Esophagus muscularis mucosa (tissue), 4 donors: Measurements from ENCODE around the gene UQCRHL. TPM values are rescaled to one million over a fixed set of nuclear protein-coding genes. Genes with fewer than 3 reads are reported as not detected.

Experiments used
- DNase-seq: peaks from one replicate; pipeline ENCODE4 v3.0.0-alpha.2; 2017; ENCODE audit errors: extremely low spot score
- H3K27ac ChIP-seq, 4 donors: fragments of 200-600 bp; sonication (generic); replicated peaks in 1 of 4; 1 replicate in 3 of 4; 2 replicates in 1 of 4; pipeline ENCODE4 v1.5.1; 2016 to 2019; ENCODE audit warnings: mild to moderate bottlenecking in 1 of 4
- H3K27me3 ChIP-seq, 4 donors: fragments of 200-600 bp; sonication (generic); one replicate each; pipeline versions ENCODE4 v1.5.1 to v1.6.0; 2016 to 2019
- H3K36me3 ChIP-seq, 4 donors: fragments of 200-600 bp; sonication (generic); one replicate each; pipeline ENCODE4 v1.5.1; 2016 to 2019
- H3K4me1 ChIP-seq, 4 donors: fragments of 200-600 bp; sonication (generic); one replicate each; pipeline ENCODE4 v1.5.1; 2016 to 2019
- H3K4me3 ChIP-seq, 4 donors: fragments of 200-600 bp; sonication (generic); 1 replicate in 2 of 4; 2 replicates in 2 of 4; pipeline ENCODE4 v1.5.1; 2016 to 2019; ENCODE audit warnings: mild to moderate bottlenecking in 4 of 4, moderate library complexity in 1 of 4
- H3K9me3 ChIP-seq, 4 donors: fragments of 200-600 bp; sonication (generic); 1 replicate in 3 of 4; 2 replicates in 1 of 4; pipeline ENCODE4 v1.5.1; 2016 to 2019
- CTCF ChIP-seq, 3 experiments: fragments of 200-600 bp in 2 of 3; fragments of 450-650 bp in 1 of 3; sonication (generic) in 2 of 3; IDR thresholded peaks; one replicate each; pipeline ENCODE4 v1.5.1; 2017 to 2019; ENCODE audit warnings: antibody characterized with exemption in 3 of 3, mild to moderate bottlenecking in 2 of 3, moderate library complexity in 1 of 3
- EP300 ChIP-seq: sonication (generic); formaldehyde crosslinking; IDR thresholded peaks from one replicate; pipeline ENCODE4 v1.6.1; 2017; ENCODE audit warnings: antibody characterized with exemption
- POLR2A ChIP-seq: fragments of 450-650 bp; IDR thresholded peaks from one replicate; pipeline ENCODE4 v1.6.1; 2017; ENCODE audit warnings: antibody characterized with exemption, moderate library complexity, mild to moderate bottlenecking, low read depth
- POLR2AphosphoS5 ChIP-seq, 2 donors: sonication (generic); formaldehyde crosslinking; IDR thresholded peaks; one replicate each; pipeline ENCODE4 v1.6.1; 2017; ENCODE audit warnings: antibody characterized with exemption in 2 of 2
- WGBS: methylation state at CpG from one replicate; pipeline ENCODE4 v1.1.5; 2018; 5-methylcytosine and 5-hydroxymethylcytosine counted together
- intact Hi-C: fragments of 100-400 bp; cut with DNase I; formaldehyde crosslinking; loops from one replicate; pipeline ENCODE4 v1.15.1; 2023
- total RNA-seq, 4 donors: library from RNA; depleted of rRNA; stranded (reverse); fragments of >200 nt; gene quantifications; one replicate each; pipeline versions ENCODE4 v1.1.0 to v1.2.1, GENCODE V29; 2016

Gene UQCRHL
- total RNA-seq, 4 donors from 2014 or later: 0.52 to 1.3 (median 0.95) TPM

GRCh38 chr1:15777909-15778707, 29.3 kb downstream of the UQCRHL start:
- Histone ChIP-seq H3K4me1 (no peaks in the 10 kb centered on the region), H3K27ac (no peak overlapping the region), H3K27me3 (no peaks in the 10 kb centered on the region), H3K9me3 (no peaks in the 10 kb centered on the region), H3K4me3 (no peak overlapping the region), H3K36me3 (peaks cover 0 to 89% (median 75%) of the 10 kb centered on the region in 4 donors)
- 90% methylated on average over 7 of the region's 7 CpGs for WGBS
- intact Hi-C loops: no loop called here
- no peak for DNase-seq
- no peak for TF ChIP-seq POLR2AphosphoS5 (IDR thresholded peaks at IDR 0.05)
- TF ChIP-seq EP300: no peak
- TF ChIP-seq CTCF (IDR thresholded peaks at IDR 0.05): no peak
- TF ChIP-seq POLR2A: no peak

- no peak for DNase-seq
- TF ChIP-seq POLR2A: no peak
- no peak for TF ChIP-seq CTCF (IDR thresholded peaks at IDR 0.05)
- TF ChIP-seq EP300: no peak
- TF ChIP-seq POLR2AphosphoS5 (IDR thresholded peaks at IDR 0.05): no peak
- 76% methylated on average over 2 of the region's 2 CpGs for WGBS
Measured at GRCh38 chr1:15775706-15776105, 31.7 kb downstream of the UQCRHL start.

GRCh38 chr1:15771836-15772515, 35.5 kb downstream of the UQCRHL start:
- Histone ChIP-seq H3K4me3 (no peak overlapping the region), H3K27ac (no peak overlapping the region), H3K36me3 (peaks cover 27 to 95% (median 81%) of the 10 kb centered on the region in 4 donors), H3K4me1 (no peaks in the 10 kb centered on the region), H3K9me3 (no peaks in the 10 kb centered on the region), H3K27me3 (no peaks in the 10 kb centered on the region)
- TF ChIP-seq EP300 (no peak), POLR2A (no peak), POLR2AphosphoS5 (IDR thresholded peaks at IDR 0.05) (no peak), CTCF (IDR thresholded peaks at IDR 0.05) (no peak)
- WGBS: 59% methylated on average over 6 of the region's 6 CpGs
- DNase-seq: no peak
- intact Hi-C loops: no loop called here

More at GRCh38 chr1:15775706-15776105, 31.7 kb downstream of the UQCRHL start:
- H3K4me3 ChIP-seq: no peak overlapping the region
- no peaks in the 10 kb centered on the region for H3K4me1 ChIP-seq
- H3K9me3 ChIP-seq: no peaks in the 10 kb centered on the region
- no peak overlapping the region for H3K27ac ChIP-seq
- intact Hi-C loops: no loop called here
- H3K36me3 ChIP-seq: peaks cover 18 to 95% (median 83%) of the 10 kb centered on the region in 4 donors
- H3K27me3 ChIP-seq: no peaks in the 10 kb centered on the region

- H3K27ac ChIP-seq: no peak overlapping the region
- H3K4me1 ChIP-seq: no peaks in the 10 kb centered on the region
Measured at GRCh38 chr1:15770313-15770962, 37.0 kb downstream of the UQCRHL start.

More at GRCh38 chr1:15770313-15770962, 37.0 kb downstream of the UQCRHL start:
- Histone ChIP-seq H3K36me3 (peaks cover 32 to 93% (median 81%) of the 10 kb centered on the region in 4 donors), H3K9me3 (no peaks in the 10 kb centered on the region), H3K27me3 (no peaks in the 10 kb centered on the region), H3K4me3 (no peak overlapping the region)
- WGBS: 96% methylated on average over 14 of the region's 14 CpGs
- DNase-seq: no peak
- intact Hi-C loops: no loop called here
- TF ChIP-seq EP300 (no peak), CTCF (IDR thresholded peaks at IDR 0.05) (no peak), POLR2A (no peak)
